Psoas muscle (tissue), 8 donors: ENCODE data around the gene ATXN2. TPM values are rescaled to one million over a fixed set of nuclear protein-coding genes. Genes with fewer than 3 reads are reported as not detected.
A peak's percentile ranks its signal among the peaks of the same experiment; 100 is the strongest.

Experiments
- ATAC-seq, 4 donors: fragments of 200-7000 bp; cut with Tn5 transposase; one replicate each; pipeline ENCODE4 v1.9.1; 2020; ENCODE audit warnings: moderate library complexity in 3 of 4, mild to moderate bottlenecking in 2 of 4
- DNase-seq, 2 donors: peaks; one replicate each; pipeline ENCODE4 v3.0.0-alpha.2; 2020
- H3K27ac ChIP-seq: fragments of 200-600 bp; one replicate; pipeline ENCODE4 v1.8.0; 2022
- H3K27me3 ChIP-seq, 3 donors: fragments of 200-600 bp in 1 of 3; one replicate each; pipeline versions ENCODE4 v1.6.1 to v1.8.0; 2013 to 2022; ENCODE audit warnings: low read length in 2 of 3, mild to moderate bottlenecking in 2 of 3, moderate library complexity in 1 of 3; ENCODE audit not compliant: insufficient read depth in 3 of 3
- H3K36me3 ChIP-seq, 2 donors: fragments of 200-600 bp in 1 of 2; one replicate each; pipeline versions ENCODE4 v1.6.1 to v1.8.0; 2013 to 2022; ENCODE audit warnings: low read depth in 1 of 2, mild to moderate bottlenecking in 1 of 2, moderate library complexity in 1 of 2; ENCODE audit not compliant: insufficient read depth in 1 of 2
- H3K4me1 ChIP-seq: fragments of 200-600 bp; one replicate; pipeline ENCODE4 v1.8.0; 2022
- H3K4me3 ChIP-seq: fragments of 200-600 bp; one replicate; pipeline ENCODE4 v1.8.0; 2022; ENCODE audit warnings: mild to moderate bottlenecking
- H3K9me3 ChIP-seq: fragments of 200-600 bp; one replicate; pipeline ENCODE4 v1.8.0; 2022
- WGBS, 3 donors: extraction: QIAGEN DNeasy Blood & Tissue Kit; methylation state at CpG; one replicate each; pipeline versions ENCODE4 v1.1.6 to v1.1.7; 2013; 5-methylcytosine and 5-hydroxymethylcytosine counted together
- intact Hi-C, 2 donors: fragments of 100-400 bp; cut with DNase I; formaldehyde crosslinking; loops; one replicate each; pipeline versions ENCODE4 v1.11.0 to v1.14.2; 2022
- polyA plus RNA-seq, 3 donors: library from polyadenylated mRNA; stranded (reverse); fragments of 200-250 nt; gene quantifications; one replicate each; pipeline ENCODE4 v1.2.3, GENCODE V29; 2013
- total RNA-seq, 4 donors: library from RNA; stranded (reverse); fragmentation: NEBNext Ultra II Directional in 2 of 4; extraction: Animal tissue kit (Norgen Biotek cat#: 25700) in 2 of 4; gene quantifications; one replicate each; pipeline versions ENCODE4 v1.2.1 to v1.2.4, GENCODE V29; 2021 to 2023
- TF ChIP-seq, protein P1 (sequence below): fragments of 200-600 bp; IDR thresholded peaks from one replicate; pipeline ENCODE4 v1.8.0; 2022; ENCODE audit warnings: antibody characterized with exemption
- donor health status: healthy with polysubstance abuse.
- donor health status: DM: no; HTN: no; CAD: no; lungs with moderate emphysema.
- donor health status: Bipolar disorder and iron deficiency.
- donor health status: healthy.
- donor health status: DM: yes; HTN: yes; CAD: no.
- donor health status: DM: no; HTN: no; CAD: no.
- donor health status: DM: no; HTN: no; CAD: no.
- donor health status: DM: yes; HTN: yes; CAD: no.

ATXN2 gene
- total and polyA plus RNA-seq, 7 donors = 17.2 to 39.2 (median 32.9) TPM

DNA sequence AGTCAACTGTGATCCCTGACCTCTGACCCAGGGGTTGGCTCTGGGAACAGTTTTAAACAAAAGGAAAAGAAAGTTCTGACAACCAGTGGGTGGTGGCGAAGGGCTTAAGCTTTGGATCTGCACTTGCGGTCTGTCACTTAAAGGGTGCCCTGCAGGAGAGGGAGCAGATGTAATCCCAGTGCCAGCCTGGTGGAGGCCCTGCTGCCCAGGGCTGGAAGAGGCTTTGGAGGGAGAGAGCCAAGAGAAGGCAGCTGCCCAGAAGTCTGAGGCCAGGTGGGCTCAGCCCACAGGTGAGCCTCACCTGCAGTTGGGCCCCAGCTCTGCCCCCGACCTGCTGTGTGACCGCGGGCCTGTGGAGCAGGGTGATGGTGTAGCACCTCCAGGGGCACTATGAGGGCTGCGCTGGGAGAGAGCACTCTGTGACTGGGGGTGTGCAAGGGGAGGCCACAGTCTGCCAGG lies 174.3 kb downstream of the ATXN2 start:
- DNase-seq (no peak), ATAC-seq (peak; percentile 15 to 58 (median 31))
- no peaks in the 10 kb centered on the region for H3K9me3 ChIP-seq
- H3K4me1 ChIP-seq = peaks cover 17% of the 10 kb centered on the region
- no peaks in the 10 kb centered on the region for H3K27me3 ChIP-seq
- H3K36me3 ChIP-seq = peaks cover 0 to 16% of the 10 kb centered on the region in 2 donors
- intact Hi-C loops = no loop called here
- no peak overlapping the region for H3K27ac ChIP-seq
- no peak overlapping the region for H3K4me3 ChIP-seq
- WGBS, 3 donors = 94 to 98% (median 97%) methylated on average over 6 of the region's 6 CpGs
- TF ChIP-seq, protein P1, sequence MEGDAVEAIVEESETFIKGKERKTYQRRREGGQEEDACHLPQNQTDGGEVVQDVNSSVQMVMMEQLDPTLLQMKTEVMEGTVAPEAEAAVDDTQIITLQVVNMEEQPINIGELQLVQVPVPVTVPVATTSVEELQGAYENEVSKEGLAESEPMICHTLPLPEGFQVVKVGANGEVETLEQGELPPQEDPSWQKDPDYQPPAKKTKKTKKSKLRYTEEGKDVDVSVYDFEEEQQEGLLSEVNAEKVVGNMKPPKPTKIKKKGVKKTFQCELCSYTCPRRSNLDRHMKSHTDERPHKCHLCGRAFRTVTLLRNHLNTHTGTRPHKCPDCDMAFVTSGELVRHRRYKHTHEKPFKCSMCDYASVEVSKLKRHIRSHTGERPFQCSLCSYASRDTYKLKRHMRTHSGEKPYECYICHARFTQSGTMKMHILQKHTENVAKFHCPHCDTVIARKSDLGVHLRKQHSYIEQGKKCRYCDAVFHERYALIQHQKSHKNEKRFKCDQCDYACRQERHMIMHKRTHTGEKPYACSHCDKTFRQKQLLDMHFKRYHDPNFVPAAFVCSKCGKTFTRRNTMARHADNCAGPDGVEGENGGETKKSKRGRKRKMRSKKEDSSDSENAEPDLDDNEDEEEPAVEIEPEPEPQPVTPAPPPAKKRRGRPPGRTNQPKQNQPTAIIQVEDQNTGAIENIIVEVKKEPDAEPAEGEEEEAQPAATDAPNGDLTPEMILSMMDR = no peak

GRCh38 chr12:111424189-111424792 lies 174.8 kb downstream of the ATXN2 start:
- ATAC-seq (no peak), DNase-seq (no peak)
- Histone ChIP-seq H3K9me3 (no peaks in the 10 kb centered on the region), H3K4me3 (no peak overlapping the region), H3K4me1 (peaks cover 17% of the 10 kb centered on the region), H3K36me3 (peaks cover 0 to 21% of the 10 kb centered on the region in 2 donors), H3K27ac (no peak overlapping the region), H3K27me3 (no peaks in the 10 kb centered on the region)
- intact Hi-C loops = no loop called here
- 77 to 83% (median 82%) methylated on average over 11 of the region's 11 CpGs for WGBS, 3 donors
- TF ChIP-seq, protein P1 = no peak

GRCh38 chr12:111420494-111420893 lies 178.6 kb downstream of the ATXN2 start:
- Histone ChIP-seq H3K36me3 (peaks cover 0 to 29% of the 10 kb centered on the region in 2 donors), H3K27ac (no peak overlapping the region), H3K27me3 (no peaks in the 10 kb centered on the region), H3K4me3 (no peak overlapping the region), H3K9me3 (no peaks in the 10 kb centered on the region), H3K4me1 (peaks cover 4% of the 10 kb centered on the region)
- intact Hi-C loops = no loop called here
- TF ChIP-seq, protein P1 = no peak
- no peak for ATAC-seq
- 79 to 86% (median 81%) methylated on average over 7 of the region's 7 CpGs for WGBS, 3 donors
- DNase-seq = no peak

DNA sequence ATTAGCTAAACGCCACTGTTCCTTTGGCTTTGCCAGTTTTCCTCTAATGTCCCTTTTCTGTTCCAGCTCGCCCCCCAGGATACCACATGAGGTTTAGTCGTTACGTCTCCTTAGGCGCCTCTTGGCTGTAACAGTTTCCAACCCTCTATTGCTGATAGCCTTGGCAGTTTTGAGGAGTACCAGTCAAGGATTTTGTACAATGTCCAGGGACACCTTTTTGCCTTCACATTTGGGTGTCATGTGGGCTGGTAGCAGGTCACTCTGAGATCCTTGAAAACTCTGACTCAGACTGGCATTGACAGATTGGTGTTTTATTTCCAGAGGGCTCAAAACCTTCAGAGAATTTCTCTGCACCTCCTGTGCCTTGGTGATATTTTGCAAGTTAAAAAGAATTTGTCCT lies 179.3 kb downstream of the ATXN2 start:
- no peaks in the 10 kb centered on the region for H3K9me3 ChIP-seq
- intact Hi-C loops = no loop called here
- WGBS, 3 donors = 89 to 91% (median 91%) methylated on average over 5 of the region's 5 CpGs
- no peak for DNase-seq
- TF ChIP-seq, protein P1 = no peak
- no peaks in the 10 kb centered on the region for H3K27me3 ChIP-seq
- no peak overlapping the region for H3K4me3 ChIP-seq
- peaks cover 0 to 29% of the 10 kb centered on the region in 2 donors for H3K36me3 ChIP-seq
- ATAC-seq = no peak
- no peaks in the 10 kb centered on the region for H3K4me1 ChIP-seq
- H3K27ac ChIP-seq = no peak overlapping the region

DNA sequence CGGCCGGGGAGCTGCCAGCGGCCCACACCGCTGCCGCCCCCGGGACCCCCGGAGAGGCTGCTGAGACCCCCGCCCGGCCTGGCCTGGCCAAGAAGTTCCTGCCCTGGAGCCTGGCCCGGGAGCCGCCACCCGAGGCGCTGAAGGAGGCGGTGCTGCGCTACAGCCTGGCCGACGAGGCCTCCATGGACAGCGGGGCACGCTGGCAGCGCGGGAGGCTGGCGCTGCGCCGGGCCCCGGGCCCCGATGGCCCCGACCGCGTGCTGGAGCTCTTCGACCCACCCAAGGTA lies 180.6 kb downstream of the ATXN2 start:
- Histone ChIP-seq H3K27ac (no peak overlapping the region), H3K4me1 (peaks cover 8% of the 10 kb centered on the region), H3K4me3 (no peak overlapping the region), H3K36me3 (peaks cover 0 to 29% of the 10 kb centered on the region in 2 donors), H3K9me3 (no peaks in the 10 kb centered on the region), H3K27me3 (no peaks in the 10 kb centered on the region)
- intact Hi-C loops = no loop called here
- TF ChIP-seq, protein P1 = no peak
- ATAC-seq (no peak), DNase-seq (no peak)
- WGBS, 3 donors = 93 to 97% (median 94%) methylated on average over 23 to 30 of the region's 30 CpGs
